Thymus (tissue), 11 donors: ENCODE data around the gene OTULIN. TPM values are rescaled to one million over a fixed set of nuclear protein-coding genes. Genes with fewer than 3 reads are reported as not detected.

Experiments used
- DNase-seq, 9 donors: peaks; one replicate each; pipeline ENCODE4 v3.0.0-alpha.2; 2013; ENCODE audit warnings: low spot score in 9 of 9, low read depth in 6 of 9, missing footprints in 1 of 9
- H3K27ac ChIP-seq, 2 donors: one replicate each; pipeline ENCODE4 v1.5.1; 2013; ENCODE audit warnings: control low read depth in 1 of 2, low read depth in 1 of 2, low read length in 1 of 2, mild to moderate bottlenecking in 1 of 2, moderate library complexity in 1 of 2
- H3K27me3 ChIP-seq, 2 donors: one replicate each; pipeline ENCODE4 v1.5.1; 2013; ENCODE audit warnings: low read length in 1 of 2; ENCODE audit not compliant: control insufficient read depth in 2 of 2, insufficient read depth in 1 of 2
- H3K36me3 ChIP-seq, 2 donors: one replicate each; pipeline ENCODE4 v1.5.1; 2013; ENCODE audit warnings: low read length in 1 of 2, mild to moderate bottlenecking in 1 of 2, moderate library complexity in 1 of 2; ENCODE audit not compliant: control insufficient read depth in 2 of 2, insufficient read depth in 2 of 2
- H3K4me1 ChIP-seq, 2 donors: one replicate each; pipeline ENCODE4 v1.5.1; 2013; ENCODE audit warnings: low read length in 2 of 2; ENCODE audit not compliant: control insufficient read depth in 2 of 2, insufficient read depth in 2 of 2
- H3K4me3 ChIP-seq, 2 donors: one replicate each; pipeline ENCODE4 v1.5.1; 2013; ENCODE audit warnings: low read length in 2 of 2, control low read depth in 1 of 2, mild to moderate bottlenecking in 1 of 2
- H3K9me3 ChIP-seq, 2 donors: one replicate each; pipeline ENCODE4 v1.5.1; 2013; ENCODE audit warnings: low read length in 1 of 2, mild to moderate bottlenecking in 1 of 2; ENCODE audit not compliant: control insufficient read depth in 2 of 2, insufficient read depth in 1 of 2
- WGBS: extraction: QIAGEN DNeasy Blood & Tissue Kit; methylation state at CpG from one replicate; pipeline ENCODE4 v1.1.7; 2013; 5-methylcytosine and 5-hydroxymethylcytosine counted together
- polyA plus RNA-seq: library from polyadenylated mRNA; stranded (reverse); fragments of 200-250 nt; gene quantifications from one replicate; pipeline ENCODE4 v1.2.3, GENCODE V29; 2013
- total RNA-seq: library from RNA; stranded (reverse); fragments of 120-200 nt; gene quantifications from one replicate; pipeline ENCODE4 v1.2.4, GENCODE V29; 2013
- donor health status: healthy.

The OTULIN gene
- total and polyA plus RNA-seq, 2 donors: 9.1 to 23.3 TPM

DNA sequence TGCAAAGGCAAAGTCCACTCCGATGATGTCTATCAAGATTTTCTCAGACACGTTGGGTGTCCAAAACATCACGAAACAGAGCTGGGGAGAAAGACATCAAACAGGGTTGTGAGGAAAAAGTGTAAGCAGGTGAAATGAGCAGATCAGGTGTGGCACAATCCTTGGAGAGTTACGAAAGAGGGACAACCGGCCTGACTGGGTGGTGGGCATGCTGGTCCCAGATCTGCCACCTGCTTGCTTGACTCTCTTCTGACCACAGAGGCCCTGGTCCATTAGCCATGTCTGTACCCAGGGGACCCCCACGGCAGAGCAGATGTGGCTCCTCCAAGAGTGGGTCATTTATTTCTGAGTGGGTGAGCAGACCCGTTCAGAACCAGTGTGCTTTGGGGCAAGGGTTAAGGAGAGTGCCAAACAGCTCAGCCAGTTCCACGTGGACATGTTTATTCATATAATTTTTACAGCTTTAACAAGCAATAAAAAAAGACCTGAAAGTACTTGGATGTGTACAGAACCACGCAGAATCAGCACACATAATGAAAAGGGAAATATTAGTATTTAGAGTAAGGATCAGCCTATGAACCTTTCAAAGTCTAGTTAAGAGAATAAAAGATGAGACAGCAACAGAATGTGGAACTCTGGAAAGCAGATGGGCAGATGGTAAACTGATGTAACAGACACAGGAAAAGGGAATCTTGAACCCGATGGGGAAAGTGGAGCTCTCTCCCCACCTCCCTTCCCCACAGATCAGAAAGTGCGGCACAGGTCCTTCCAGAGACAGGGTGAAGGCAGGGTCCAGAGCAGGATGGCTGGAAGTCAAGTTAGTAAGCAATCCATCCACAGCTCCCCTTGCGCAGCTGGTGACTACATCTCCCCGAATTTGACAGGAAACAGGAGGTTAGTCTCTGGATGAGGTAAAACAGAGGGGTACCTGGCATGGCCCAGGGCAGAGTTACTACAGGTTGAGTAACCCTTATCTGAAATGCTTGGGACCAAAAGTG, 52.5 kb downstream of the OTULIN start:
- H3K36me3 ChIP-seq: peaks cover 24 to 25% of the 10 kb centered on the region in 2 donors
- no peaks in the 10 kb centered on the region for H3K27me3 ChIP-seq
- no peak for DNase-seq
- H3K9me3 ChIP-seq: peaks cover 0 to 2% of the 10 kb centered on the region in 2 donors
- H3K27ac ChIP-seq: no peak overlapping the region
- no peak overlapping the region for H3K4me3 ChIP-seq
- 96% methylated on average over 13 of the region's 13 CpGs for WGBS
- H3K4me1 ChIP-seq: no peaks in the 10 kb centered on the region

GRCh38 chr5:14718778-14719177, 54.3 kb downstream of the OTULIN start:
- no peak for DNase-seq
- WGBS: 97% methylated on average over 5 of the region's 5 CpGs
- Histone ChIP-seq H3K9me3 (peaks cover 0 to 2% of the 10 kb centered on the region in 2 donors), H3K4me1 (no peaks in the 10 kb centered on the region), H3K4me3 (no peak overlapping the region), H3K36me3 (peaks cover 8 to 12% of the 10 kb centered on the region in 2 donors), H3K27me3 (no peaks in the 10 kb centered on the region), H3K27ac (no peak overlapping the region)

DNA sequence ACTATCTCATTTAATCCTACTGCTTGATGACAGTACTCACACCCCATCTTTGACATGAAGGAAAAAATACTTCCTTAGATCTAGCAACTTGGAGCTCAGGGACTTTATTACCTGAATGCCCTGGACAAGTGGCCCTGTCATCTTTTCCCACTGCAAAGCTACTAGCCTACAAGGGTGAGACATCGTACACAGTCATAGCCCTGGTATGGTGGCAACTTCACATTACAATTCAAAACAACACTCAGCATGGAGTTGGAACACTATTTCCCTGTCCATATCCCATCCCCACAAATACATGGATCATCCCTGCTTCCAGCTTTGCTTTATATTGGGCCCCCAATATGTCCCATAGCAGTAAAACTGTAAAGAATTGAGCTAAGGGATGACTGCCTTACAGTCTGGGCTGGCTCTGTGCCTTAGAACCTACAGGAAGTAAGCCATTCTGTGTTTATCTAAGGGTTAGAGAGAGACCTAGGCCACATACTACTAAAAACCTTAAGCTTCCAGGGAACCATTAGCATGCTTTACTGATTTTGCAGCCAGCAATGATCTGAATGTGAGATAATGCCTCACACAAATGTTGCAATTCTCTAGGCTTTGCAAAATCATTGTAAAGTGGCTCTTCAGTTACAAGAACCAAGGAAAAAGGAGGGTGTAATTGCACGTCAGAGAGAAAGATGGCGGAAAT, 55.9 kb downstream of the OTULIN start:
- WGBS: over 99% methylated on average over 3 of the region's 3 CpGs
- peaks cover 0 to 2% of the 10 kb centered on the region in 2 donors for H3K9me3 ChIP-seq
- no peak for DNase-seq
- no peak overlapping the region for H3K27ac ChIP-seq
- H3K4me1 ChIP-seq: no peaks in the 10 kb centered on the region
- H3K36me3 ChIP-seq: peaks cover 7 to 8% of the 10 kb centered on the region in 2 donors
- no peak overlapping the region for H3K4me3 ChIP-seq
- H3K27me3 ChIP-seq: no peaks in the 10 kb centered on the region

GRCh38 chr5:14721990-14722656, 57.6 kb downstream of the OTULIN start:
- Histone ChIP-seq H3K36me3 (peaks cover 0 to 5% of the 10 kb centered on the region in 2 donors), H3K27me3 (peaks cover 0 to 4% of the 10 kb centered on the region in 2 donors), H3K27ac (no peak overlapping the region), H3K4me1 (no peaks in the 10 kb centered on the region), H3K9me3 (peaks cover 0 to 2% of the 10 kb centered on the region in 2 donors), H3K4me3 (no peak overlapping the region)
- 98% methylated on average over 7 of the region's 7 CpGs for WGBS
- DNase-seq: no peak

DNA sequence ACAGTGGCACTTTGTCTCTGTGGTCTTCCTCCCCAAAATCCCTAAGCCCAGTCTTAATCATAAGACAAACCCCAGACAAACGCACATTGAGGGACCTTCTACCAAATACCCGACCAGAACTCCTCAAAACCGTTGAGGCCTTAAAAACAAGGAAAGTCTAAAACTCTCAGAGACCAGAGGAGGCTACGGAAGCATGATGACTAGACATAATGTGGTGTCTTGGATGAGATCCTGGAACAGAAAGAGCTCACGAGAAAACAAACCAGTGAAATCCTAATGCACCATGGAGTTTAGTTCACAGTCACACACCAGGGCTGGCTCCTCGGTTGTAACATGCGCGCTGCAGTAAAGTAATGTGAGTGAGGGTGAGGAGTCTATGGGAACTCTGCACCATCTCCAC, 58.4 kb downstream of the OTULIN start:
- 97% methylated on average over 8 of the region's 8 CpGs for WGBS
- Histone ChIP-seq H3K4me1 (no peaks in the 10 kb centered on the region), H3K27me3 (peaks cover 0 to 4% of the 10 kb centered on the region in 2 donors), H3K36me3 (peaks cover 0 to 5% of the 10 kb centered on the region in 2 donors), H3K4me3 (no peak overlapping the region), H3K9me3 (peaks cover 0 to 2% of the 10 kb centered on the region in 2 donors), H3K27ac (no peak overlapping the region)
- DNase-seq: no peak

DNA sequence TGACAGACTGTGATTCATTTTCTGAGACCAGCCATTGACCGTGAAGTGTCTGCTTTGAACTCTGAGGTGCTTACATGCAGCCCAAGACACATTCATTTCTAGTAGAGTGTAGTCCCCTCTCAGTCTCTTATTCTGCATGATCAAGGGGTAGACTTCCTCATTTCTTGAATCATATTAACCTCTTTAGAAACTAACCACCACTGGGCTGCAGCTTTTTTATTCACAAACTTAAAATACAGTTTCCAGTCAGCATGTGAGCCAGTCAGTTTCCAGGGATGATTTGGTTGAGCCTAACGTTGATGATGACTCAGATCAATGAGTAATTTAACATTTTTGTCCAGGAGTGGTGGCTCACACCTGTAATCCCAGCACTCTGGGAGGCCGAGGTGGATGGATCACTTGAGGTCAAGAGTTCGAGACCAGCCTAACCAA, 59.2 kb downstream of the OTULIN start:
- Histone ChIP-seq H3K4me1 (no peaks in the 10 kb centered on the region), H3K9me3 (peaks cover 0 to 2% of the 10 kb centered on the region in 2 donors), H3K4me3 (no peak overlapping the region), H3K27me3 (peaks cover 0 to 4% of the 10 kb centered on the region in 2 donors), H3K36me3 (peaks cover 0 to 7% of the 10 kb centered on the region in 2 donors), H3K27ac (no peak overlapping the region)
- WGBS: 95% methylated on average over 4 of the region's 4 CpGs
- DNase-seq: no peak

GRCh38 chr5:14724633-14725032, 60.1 kb downstream of the OTULIN start:
- no peaks in the 10 kb centered on the region for H3K9me3 ChIP-seq
- WGBS: 62% methylated on average over 10 of the region's 10 CpGs

DNA sequence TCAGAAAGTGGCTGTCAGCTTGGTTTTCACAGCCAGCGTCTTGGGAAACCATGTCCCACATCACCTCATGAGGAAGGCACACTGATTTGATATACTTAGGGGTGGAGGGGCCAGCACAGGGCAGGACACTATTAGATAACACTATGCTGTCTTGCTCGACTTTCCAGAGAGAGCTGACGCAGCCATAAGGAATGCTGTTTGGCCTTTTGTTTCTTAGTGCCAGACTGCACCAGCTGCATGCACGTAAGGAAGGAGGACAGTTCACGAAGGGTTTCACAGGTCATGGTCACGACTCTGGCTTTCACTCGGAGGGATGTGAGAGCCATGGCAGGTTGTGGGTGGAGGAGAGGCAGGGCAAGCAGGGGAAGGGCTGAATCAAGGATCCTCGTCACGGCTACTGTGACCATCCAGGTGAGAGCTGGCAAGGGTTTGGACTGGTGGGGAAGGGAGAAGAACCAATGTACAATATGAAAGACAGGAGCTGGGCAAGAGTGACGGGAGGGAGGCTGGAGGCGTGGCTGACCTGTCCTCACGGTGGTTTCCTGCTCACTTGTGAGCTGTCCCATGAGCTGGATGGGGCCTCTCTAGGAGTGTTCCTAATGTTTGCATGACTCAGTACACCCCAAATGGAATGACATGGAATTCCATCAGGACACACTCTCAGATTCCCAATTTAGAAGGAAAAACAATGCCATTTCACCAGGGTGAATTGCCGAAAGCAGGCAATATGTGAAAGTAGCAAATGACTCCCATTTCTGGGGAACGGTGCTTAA, 61.7 kb downstream of the OTULIN start:
- H3K9me3 ChIP-seq: no peaks in the 10 kb centered on the region
- peak overlapping the region in 1 of 2 donors; percentile 36 for H3K27ac ChIP-seq
- no peak overlapping the region for H3K4me3 ChIP-seq
- peaks cover 0 to 4% of the 10 kb centered on the region in 2 donors for H3K27me3 ChIP-seq
- peaks cover 3 to 8% of the 10 kb centered on the region in 2 donors for H3K4me1 ChIP-seq
- no peak for DNase-seq
- peaks cover 0 to 12% of the 10 kb centered on the region in 2 donors for H3K36me3 ChIP-seq
- WGBS: 95% methylated on average over 14 of the region's 14 CpGs

More at GRCh38 chr5:14724633-14725032, 60.1 kb downstream of the OTULIN start:
- no peak for DNase-seq
- Histone ChIP-seq H3K36me3 (peaks cover 0 to 9% of the 10 kb centered on the region in 2 donors), H3K27me3 (peaks cover 0 to 4% of the 10 kb centered on the region in 2 donors), H3K4me3 (no peak overlapping the region), H3K27ac (no peak overlapping the region), H3K4me1 (no peaks in the 10 kb centered on the region)
